H1 (cell line): ENCODE measurements around the gene B4GALT5. TPM values are rescaled to one million over a fixed set of nuclear protein-coding genes. Genes with fewer than 3 reads are reported as not detected.

ENCODE experiments used
- CTCF ChIA-PET: fragments of 300-600 bp; sonication (Branson Sonifier 250); formaldehyde crosslinking; loops from one replicate; lab custom pipeline; 2021; ENCODE audit not compliant: partially characterized antibody; lab: Charles Lee
- POLR2A ChIA-PET: fragments of 300-600 bp; sonication (Branson Sonifier 250); formaldehyde crosslinking; loops from one replicate; lab custom pipeline; 2021; ENCODE audit warnings: inconsistent platforms; ENCODE audit not compliant: partially characterized antibody; lab: Charles Lee
- DNase-seq, 2 experiments: peaks; one replicate each; pipeline versions ENCODE4 v3.0.0 to v3.0.0-alpha.2; 2010 to 2022; ENCODE audit warnings: low spot score in 2 of 2, low read depth in 1 of 2, mixed read lengths in 1 of 2
- FAIRE-seq: peaks from 2 replicates; lab custom pipeline; 2011; peaks lifted over from hg19 to GRCh38; lab: Jason Lieb, UNC
- H2AFZ ChIP-seq: 2 replicates; pipeline ENCODE4 v1.8.1; 2012; ENCODE audit warnings: low read length, inconsistent platforms
- H2AK5ac ChIP-seq: 2 replicates; pipeline ENCODE4 v1.6.1; 2013; ENCODE audit warnings: low read depth, low read length
- H2BK120ac ChIP-seq: replicated peaks from 2 replicates; pipeline ENCODE3; 2013; ENCODE audit warnings: low read depth, low read length, inconsistent platforms
- H2BK12ac ChIP-seq: 2 replicates; pipeline ENCODE4 v1.6.1; 2013; ENCODE audit warnings: low read depth, low read length
- H2BK15ac ChIP-seq: 2 replicates; pipeline ENCODE4 v1.6.1; 2013; ENCODE audit warnings: low read length
- H2BK20ac ChIP-seq: 2 replicates; pipeline ENCODE4 v1.6.1; 2013; ENCODE audit warnings: low read length
- H2BK5ac ChIP-seq: 2 replicates; pipeline ENCODE4 v1.6.1; 2013; ENCODE audit warnings: low read depth, low read length
- H3K14ac ChIP-seq: 2 replicates; pipeline ENCODE4 v1.6.1; 2013; ENCODE audit warnings: inconsistent platforms; ENCODE audit not compliant: insufficient read length
- H3K18ac ChIP-seq: 2 replicates; pipeline ENCODE4 v1.6.1; 2013; ENCODE audit warnings: low read length; ENCODE audit errors: extremely low read depth
- H3K23ac ChIP-seq: 2 replicates; pipeline ENCODE4 v1.6.1; 2013; ENCODE audit warnings: inconsistent platforms; ENCODE audit not compliant: insufficient read length
- H3K23me2 ChIP-seq: 2 replicates; pipeline ENCODE4 v1.6.1; 2013; ENCODE audit warnings: low read depth, low read length
- H3K27ac ChIP-seq: 2 replicates; pipeline ENCODE4 v1.6.1; 2011; ENCODE audit warnings: low read depth, low read length, inconsistent platforms
- H3K27me3 ChIP-seq, 4 experiments: replicated peaks in 1 of 4; 1 replicate in 1 of 4; 2 replicates in 3 of 4; pipeline versions ENCODE4 v1.6.1 to v1.8.1; 2011 to 2013; ENCODE audit warnings: low read length in 3 of 4, mild to moderate bottlenecking in 3 of 4, inconsistent platforms in 2 of 4, mixed read lengths in 2 of 4, moderate library complexity in 1 of 4; ENCODE audit not compliant: control insufficient read depth in 3 of 4, insufficient read depth in 3 of 4; ENCODE audit errors: extremely low read depth in 1 of 4
- H3K36me3 ChIP-seq, 4 experiments: 2 replicates each; pipeline versions ENCODE4 v1.6.1 to v1.8.1; 2011 to 2013; ENCODE audit warnings: mild to moderate bottlenecking in 4 of 4, low read length in 3 of 4, moderate library complexity in 2 of 4, control low read depth in 1 of 4, inconsistent platforms in 1 of 4; ENCODE audit not compliant: insufficient read depth in 4 of 4, control insufficient read depth in 2 of 4
- H3K4ac ChIP-seq: replicated peaks from 2 replicates; pipeline ENCODE3; 2013; ENCODE audit warnings: low read length, low read depth, mixed read lengths, inconsistent platforms; ENCODE audit not compliant: insufficient read length
- H3K4me1 ChIP-seq, 4 experiments: replicated peaks in 1 of 4; 1 replicate in 1 of 4; 2 replicates in 3 of 4; pipeline versions ENCODE4 v1.6.1 to v1.8.1; 2011 to 2013; ENCODE audit warnings: low read length in 3 of 4, inconsistent platforms in 2 of 4, mixed read lengths in 1 of 4; ENCODE audit not compliant: insufficient read depth in 4 of 4, control insufficient read depth in 3 of 4
- H3K4me2 ChIP-seq, 2 experiments: 2 replicates each; pipeline versions ENCODE4 v1.6.1 to v1.8.1; 2011 to 2013; ENCODE audit warnings: low read depth in 2 of 2, low read length in 2 of 2, control low read depth in 1 of 2, inconsistent platforms in 1 of 2, mild to moderate bottlenecking in 1 of 2; ENCODE audit not compliant: insufficient read depth in 1 of 2
- H3K4me3 ChIP-seq, 4 experiments: fragments of 200-600, 300-600 bp in 1 of 4; sonication (generic), shearing (Covaris generic), sonication (Bioruptor Twin) in 1 of 4; 2 replicates each; pipeline versions ENCODE4 v1.5.1 to v1.8.1; 2011 to 2016; ENCODE audit warnings: low read length in 4 of 4, low read depth in 3 of 4, control low read depth in 2 of 4, inconsistent platforms in 2 of 4, mild to moderate bottlenecking in 2 of 4, mixed read lengths in 1 of 4, moderate library complexity in 1 of 4; ENCODE audit not compliant: insufficient read depth in 2 of 4; ENCODE audit errors: extremely low read depth in 1 of 4
- H3K56ac ChIP-seq: replicated peaks from 2 replicates; pipeline ENCODE3; 2013; ENCODE audit warnings: low read depth, mild to moderate bottlenecking, mixed read lengths, low read length, inconsistent platforms; ENCODE audit not compliant: insufficient read length
- H3K79me1 ChIP-seq: 2 replicates; pipeline ENCODE4 v1.6.1; 2013; ENCODE audit warnings: low read depth, low read length, control low read depth
- H3K79me2 ChIP-seq, 2 experiments: 2 replicates each; pipeline versions ENCODE4 v1.6.1 to v1.8.1; 2012 to 2013; ENCODE audit warnings: low read length in 2 of 2, mild to moderate bottlenecking in 2 of 2, inconsistent platforms in 1 of 2; ENCODE audit not compliant: insufficient read depth in 2 of 2, control insufficient read depth in 1 of 2
- H3K9ac ChIP-seq, 4 experiments: replicated peaks in 1 of 4; 1 replicate in 1 of 4; 2 replicates in 3 of 4; pipeline versions ENCODE4 v1.6.1 to v1.8.1; 2011 to 2013; ENCODE audit warnings: low read depth in 3 of 4, low read length in 3 of 4, control low read depth in 2 of 4, mild to moderate bottlenecking in 2 of 4, moderate library complexity in 2 of 4, inconsistent platforms in 1 of 4; ENCODE audit errors: extremely low read depth in 1 of 4
- H3K9me3 ChIP-seq, 2 experiments: 2 replicates each; pipeline versions ENCODE4 v1.6.1 to v1.8.1; 2012 to 2013; ENCODE audit warnings: mild to moderate bottlenecking in 2 of 2, moderate library complexity in 2 of 2, control low read depth in 1 of 2, inconsistent platforms in 1 of 2, low read depth in 1 of 2, low read length in 1 of 2, mixed read lengths in 1 of 2; ENCODE audit not compliant: insufficient read depth in 2 of 2
- H4K20me1 ChIP-seq, 2 experiments: replicated peaks in 1 of 2; 2 replicates each; pipeline versions ENCODE3 to v1.8.1; 2011 to 2013; ENCODE audit warnings: inconsistent platforms in 2 of 2, low read length in 2 of 2, mild to moderate bottlenecking in 1 of 2; ENCODE audit not compliant: insufficient read depth in 2 of 2, control insufficient read depth in 1 of 2
- H4K5ac ChIP-seq: 2 replicates; pipeline ENCODE4 v1.6.1; 2013; ENCODE audit warnings: low read length, low read depth, mixed read lengths, inconsistent platforms; ENCODE audit not compliant: insufficient read length
- H4K8ac ChIP-seq: 2 replicates; pipeline ENCODE4 v1.8.0; 2013; ENCODE audit warnings: mild to moderate bottlenecking, moderate library complexity, low read length, inconsistent platforms; ENCODE audit not compliant: insufficient read depth; ENCODE audit errors: extremely low read depth
- H4K91ac ChIP-seq: replicated peaks from 2 replicates; pipeline ENCODE3; 2013; ENCODE audit warnings: low read length, mixed read lengths, inconsistent platforms; ENCODE audit not compliant: insufficient read length
- SP4 ChIP-seq: IDR thresholded peaks from 2 replicates; pipeline ENCODE4 v1.6.1; 2012; ENCODE audit warnings: low read length, inconsistent platforms
- WGBS, 2 experiments: shearing (Covaris generic) in 1 of 2; methylation state at CpG; one replicate each; pipeline versions ENCODE4 v1.1.6 to v1.1.7; 2013 to 2015; ENCODE audit warnings: low lambda C conversion rate in 2 of 2, mixed read lengths in 2 of 2, inconsistent platforms in 1 of 2, low coverage in 1 of 2, missing lambda C conversion rate in 1 of 2; ENCODE audit not compliant: insufficient replicate concordance in 2 of 2, insufficient coverage in 1 of 2, insufficient read length in 1 of 2; ENCODE audit errors: extremely low coverage in 1 of 2, missing lambda C conversion rate in 1 of 2; 5-methylcytosine and 5-hydroxymethylcytosine counted together
- polyA plus RNA-seq, 7 experiments: library from polyadenylated mRNA; depleted of rRNA in 3 of 7; stranded (reverse) in 5 of 7; unstranded in 2 of 7; fragments of >200 nt in 5 of 7; fragments of 200-250 nt in 2 of 7; gene quantifications; 1 replicate in 5 of 7; 2 replicates in 1 of 7; 4 replicates in 1 of 7; pipeline versions ENCODE4 v1.2.1 to v1.2.3, GENCODE V29; 2011 to 2013; ENCODE audit warnings: missing spikeins in 2 of 7, mixed read lengths in 2 of 7
- total RNA-seq: library from RNA; stranded (reverse); fragmentation: NEBNext Ultra II Directional; extraction: Animal tissue kit (Norgen Biotek cat#: 25700); gene quantifications from 2 replicates; pipeline ENCODE4 v1.2.1, GENCODE V29; 2021

B4GALT5 gene
- total and polyA plus RNA-seq, 2 of the 8 experiments (the other 6 are each of a cell fraction or from before 2014, with no cell fraction given) = 46.5 to 75.4 TPM

DNA sequence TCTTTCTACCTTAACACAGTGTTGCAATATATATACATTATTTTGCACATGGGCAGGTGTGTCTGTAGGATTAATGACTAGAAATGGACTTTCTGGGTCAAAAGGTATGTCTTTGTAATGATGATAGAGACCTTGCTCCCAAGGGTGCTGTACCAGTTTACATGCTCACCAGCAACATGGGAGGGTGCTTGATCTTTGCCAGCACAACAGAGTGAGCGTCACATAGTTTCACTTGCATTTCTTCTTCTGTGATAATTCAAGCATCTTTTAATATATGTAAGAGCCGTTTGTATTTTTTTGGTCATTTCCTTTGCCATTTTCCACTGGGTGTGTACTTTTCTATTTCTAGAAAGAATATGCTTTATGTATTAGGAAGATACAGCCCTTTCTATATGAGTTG is 23.6 kb upstream of the B4GALT5 start:
- Histone ChIP-seq H3K9me3 (no peaks in the 10 kb centered on the region), H3K14ac (no peak overlapping the region), H3K4me3 (no peak overlapping the region), H3K79me1 (no peaks in the 10 kb centered on the region), H3K4ac (no peak overlapping the region), H4K5ac (no peak overlapping the region), H3K4me2 (no peak overlapping the region), H2BK12ac (no peak overlapping the region), H3K27me3 (no peaks in the 10 kb centered on the region), H3K56ac (no peak overlapping the region), H2BK20ac (no peak overlapping the region), H3K79me2 (no peaks in the 10 kb centered on the region), H4K91ac (no peak overlapping the region), H3K23ac (no peak overlapping the region), H2AFZ (no peak overlapping the region), H3K18ac (no peak overlapping the region), H4K20me1 (no peaks in the 10 kb centered on the region), H3K9ac (no peak overlapping the region), H2BK120ac (no peak overlapping the region), H4K8ac (no peak overlapping the region), H3K27ac (no peak overlapping the region), H2AK5ac (no peak overlapping the region), H2BK15ac (no peak overlapping the region), H3K36me3 (no peaks in the 10 kb centered on the region), H3K23me2 (no peaks in the 10 kb centered on the region; the same call in 1 of the 2 replicates), H3K4me1 (peaks cover 0 to 7% (median 0%) of the 10 kb centered on the region in 4 experiments; a peak in 3 of 7 replicates), H2BK5ac (no peak overlapping the region)
- ChIA-PET POLR2A (no interaction called here), CTCF (interaction anchor here (0.5 kb wide), 1 partner anchor 27 kb away, joined by 3 read pairs; no protein-coding TSS in a partner anchor)
- TF ChIP-seq SP4 = no peak
- DNase-seq (no peak), FAIRE-seq (no peak)
- WGBS, 2 experiments = 84% methylated on average over 2 of the region's 2 CpGs; no CpG with 5 or more reads in 1 of the 2 experiments
